Measurements from ENCODE around the gene UMODL1. TPM values are rescaled to one million over a fixed set of nuclear protein-coding genes. Genes with fewer than 3 reads are reported as not detected.
"Not testable (repeated sequence)": the region's sequence is repeated elsewhere in the genome, so short reads cannot be mapped to it uniquely, and the experiment has no call there.

Gene UMODL1
- total and polyA plus RNA-seq, 10 donors = 0.02 to 0.85 (median 0.09) TPM; not detected in 3

- WGBS, 5 donors = 79 to 94% (median 83%) methylated on average over 7 to 8 of the region's 8 CpGs
- DNase-seq = peak; percentile 62
- no peaks in the 10 kb centered on the region for H3K9me3 ChIP-seq
- no peaks in the 10 kb centered on the region for H3K36me3 ChIP-seq
- intact Hi-C loops (cut with DNase I; ENCODE audit: low total_unique reads) = loop anchor here (5.0 kb wide), 1 partner anchor 108 kb away; no protein-coding TSS in a partner anchor
- no peak overlapping the region for H3K27ac ChIP-seq
- H3K27me3 ChIP-seq (replicated peaks in 1 of 7) = peaks cover 0 to 62% (median 8%) of the 10 kb centered on the region in 7 donors
- TF ChIP-seq, protein P1, sequence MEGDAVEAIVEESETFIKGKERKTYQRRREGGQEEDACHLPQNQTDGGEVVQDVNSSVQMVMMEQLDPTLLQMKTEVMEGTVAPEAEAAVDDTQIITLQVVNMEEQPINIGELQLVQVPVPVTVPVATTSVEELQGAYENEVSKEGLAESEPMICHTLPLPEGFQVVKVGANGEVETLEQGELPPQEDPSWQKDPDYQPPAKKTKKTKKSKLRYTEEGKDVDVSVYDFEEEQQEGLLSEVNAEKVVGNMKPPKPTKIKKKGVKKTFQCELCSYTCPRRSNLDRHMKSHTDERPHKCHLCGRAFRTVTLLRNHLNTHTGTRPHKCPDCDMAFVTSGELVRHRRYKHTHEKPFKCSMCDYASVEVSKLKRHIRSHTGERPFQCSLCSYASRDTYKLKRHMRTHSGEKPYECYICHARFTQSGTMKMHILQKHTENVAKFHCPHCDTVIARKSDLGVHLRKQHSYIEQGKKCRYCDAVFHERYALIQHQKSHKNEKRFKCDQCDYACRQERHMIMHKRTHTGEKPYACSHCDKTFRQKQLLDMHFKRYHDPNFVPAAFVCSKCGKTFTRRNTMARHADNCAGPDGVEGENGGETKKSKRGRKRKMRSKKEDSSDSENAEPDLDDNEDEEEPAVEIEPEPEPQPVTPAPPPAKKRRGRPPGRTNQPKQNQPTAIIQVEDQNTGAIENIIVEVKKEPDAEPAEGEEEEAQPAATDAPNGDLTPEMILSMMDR (IDR thresholded peaks at IDR 0.05 in 8 of 11, conservative IDR thresholded peaks at IDR 0.05 in 3 of 11) = no peak
- TF ChIP-seq POLR2A (IDR thresholded peaks at IDR 0.05) = no peak
- no peak for TF ChIP-seq POLR2AphosphoS5 (IDR thresholded peaks at IDR 0.05)
- peaks cover 0 to 31% (median 23%) of the 10 kb centered on the region in 6 donors for H3K4me1 ChIP-seq
- H3K4me3 ChIP-seq = no peak overlapping the region
These were observed 44.1 kb downstream of the UMODL1 start for GRCh38 chr21:42115136-42115683.

DNA sequence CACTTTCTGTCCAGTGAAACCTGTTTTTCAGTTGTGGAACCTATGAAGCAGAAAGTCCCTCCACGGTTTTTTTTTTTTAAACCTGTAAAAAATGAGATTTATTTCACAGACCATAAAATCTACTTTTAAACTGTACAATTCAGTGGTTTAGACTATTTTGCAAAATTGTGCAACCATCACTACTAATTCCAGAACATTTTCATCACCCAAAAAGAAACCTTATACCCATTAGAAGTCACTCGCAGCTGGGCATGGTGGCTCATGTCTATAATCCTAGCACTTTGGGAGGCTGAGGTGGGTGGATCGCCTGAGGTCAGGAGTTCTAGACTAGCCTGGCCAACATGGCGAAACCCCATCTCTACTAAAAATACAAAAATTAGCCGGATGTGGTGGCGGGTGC is 45.4 kb downstream of the UMODL1 start:
- peaks cover 0 to 42% (median 26%) of the 10 kb centered on the region in 6 donors for H3K4me1 ChIP-seq
- not testable (repeated sequence) for DNase-seq, H3K9me3 ChIP-seq, H3K27ac ChIP-seq, H3K36me3 ChIP-seq, H3K4me3 ChIP-seq
- H3K27me3 ChIP-seq (replicated peaks in 1 of 7) = peaks cover 0 to 76% (median 12%) of the 10 kb centered on the region in 7 donors
- WGBS, 5 donors = 65 to 84% (median 75%) methylated on average over 6 of the region's 6 CpGs
- intact Hi-C loops (cut with DNase I; ENCODE audit: low total_unique reads) = loop anchor here (2.0 to 5.0 kb wide), 2 partner anchors 109 to 298 kb away; no protein-coding TSS in a partner anchor

DNA sequence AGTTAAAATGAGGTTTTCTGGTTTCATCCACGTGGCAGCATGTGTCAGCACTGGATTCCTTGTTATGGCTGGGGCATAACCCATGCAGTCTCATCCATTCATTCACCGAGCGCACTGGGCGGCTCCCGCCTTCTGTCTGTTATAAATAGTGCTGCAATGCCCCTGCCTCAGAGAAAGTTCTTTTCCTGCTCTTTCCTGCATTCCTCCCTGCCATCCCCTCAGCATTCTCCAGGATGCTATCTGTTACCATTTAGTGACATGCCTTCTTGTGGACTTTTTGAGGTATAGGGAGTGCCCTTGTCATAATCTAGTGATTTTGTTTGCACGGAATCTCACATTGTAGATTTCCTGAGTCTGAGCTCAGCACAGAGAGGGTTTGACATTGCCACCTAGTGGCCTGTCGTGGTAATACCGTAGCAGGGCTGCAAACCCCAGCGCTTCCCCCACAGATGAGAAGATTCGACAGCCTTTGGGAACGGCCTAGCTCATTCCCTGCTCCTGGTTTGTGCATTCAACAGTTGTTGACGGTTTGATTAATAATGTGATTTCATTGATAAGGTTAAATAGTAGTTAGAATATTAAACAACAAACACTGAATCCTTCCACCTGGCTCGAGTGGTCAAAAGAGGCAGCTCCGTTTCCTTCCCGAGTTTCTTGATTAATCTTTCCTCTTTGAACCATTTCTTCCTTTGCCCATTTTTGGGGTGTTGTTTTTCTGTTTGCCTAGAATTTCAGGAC is 46.3 kb downstream of the UMODL1 start:
- peaks cover 0 to 42% (median 26%) of the 10 kb centered on the region in 6 donors for H3K4me1 ChIP-seq
- no peaks in the 10 kb centered on the region for H3K9me3 ChIP-seq
- no peaks in the 10 kb centered on the region for H3K36me3 ChIP-seq
- TF ChIP-seq POLR2AphosphoS5 (IDR thresholded peaks at IDR 0.05) (peak in 1 of 3 donors; percentile 56), POLR2A (IDR thresholded peaks at IDR 0.05) (no peak)
- TF ChIP-seq, protein P1 (IDR thresholded peaks at IDR 0.05 in 8 of 11, conservative IDR thresholded peaks at IDR 0.05 in 3 of 11) = peak; percentile 90 to 97 (median 96)
- peak overlapping the region in 1 of 8 donors; percentile 22 for H3K4me3 ChIP-seq
- peak; percentile 89 for DNase-seq
- intact Hi-C loops (cut with DNase I; ENCODE audit: low total_unique reads) = loop anchor here (2.0 to 5.0 kb wide), 2 partner anchors 110 to 299 kb away; no protein-coding TSS in a partner anchor
- H3K27me3 ChIP-seq (replicated peaks in 1 of 7) = peaks cover 0 to 84% (median 16%) of the 10 kb centered on the region in 7 donors
- no peak overlapping the region for H3K27ac ChIP-seq
- WGBS, 5 donors = 15 to 24% (median 15%) methylated on average over 15 of the region's 15 CpGs

- Histone ChIP-seq H3K4me3 (no peak overlapping the region), H3K36me3 (no peaks in the 10 kb centered on the region), H3K27me3 (replicated peaks in 1 of 7) (peaks cover 0 to 87% (median 21%) of the 10 kb centered on the region in 7 donors), H3K9me3 (no peaks in the 10 kb centered on the region), H3K4me1 (peaks cover 0 to 42% (median 26%) of the 10 kb centered on the region in 6 donors), H3K27ac (no peak overlapping the region)
- intact Hi-C loops (cut with DNase I; ENCODE audit: low total_unique reads) = loop anchor here (2.0 to 5.0 kb wide), 2 partner anchors 111 to 299 kb away; no protein-coding TSS in a partner anchor
- TF ChIP-seq POLR2A (IDR thresholded peaks at IDR 0.05) (no peak), POLR2AphosphoS5 (IDR thresholded peaks at IDR 0.05) (no peak)
- TF ChIP-seq, protein P1 (IDR thresholded peaks at IDR 0.05 in 8 of 11, conservative IDR thresholded peaks at IDR 0.05 in 3 of 11) = no peak
- WGBS, 5 donors = 29 to 45% (median 30%) methylated on average over 12 of the region's 12 CpGs
- DNase-seq = peak; percentile 65
These were observed 47.1 kb downstream of the UMODL1 start for GRCh38 chr21:42117967-42118780.
